GM13976 (cell line): Measurements from ENCODE around the gene LGR4.

Source experiments
- DNase-seq: peaks from one replicate; pipeline ENCODE4 v3.0.0; 2012; ENCODE audit warnings: low spot score
- in situ Hi-C: fragments of 300-500 bp; cut with MboI; formaldehyde crosslinking; loops from one replicate; pipeline ENCODE4 v1.12.0; 2022; ENCODE audit warnings: low sequenced_read_pairs, mixed read lengths, inconsistent platforms; ENCODE audit not compliant: unreplicated experiment
- TF ChIP-seq, protein P1 (sequence below): IDR thresholded peaks from 2 replicates; pipeline ENCODE4 v1.5.1; 2012; ENCODE audit warnings: borderline replicate concordance, mild to moderate bottlenecking; ENCODE audit not compliant: insufficient read depth; ENCODE audit errors: extremely low read depth, missing control alignments, control extremely low read depth

LGR4 gene

DNA sequence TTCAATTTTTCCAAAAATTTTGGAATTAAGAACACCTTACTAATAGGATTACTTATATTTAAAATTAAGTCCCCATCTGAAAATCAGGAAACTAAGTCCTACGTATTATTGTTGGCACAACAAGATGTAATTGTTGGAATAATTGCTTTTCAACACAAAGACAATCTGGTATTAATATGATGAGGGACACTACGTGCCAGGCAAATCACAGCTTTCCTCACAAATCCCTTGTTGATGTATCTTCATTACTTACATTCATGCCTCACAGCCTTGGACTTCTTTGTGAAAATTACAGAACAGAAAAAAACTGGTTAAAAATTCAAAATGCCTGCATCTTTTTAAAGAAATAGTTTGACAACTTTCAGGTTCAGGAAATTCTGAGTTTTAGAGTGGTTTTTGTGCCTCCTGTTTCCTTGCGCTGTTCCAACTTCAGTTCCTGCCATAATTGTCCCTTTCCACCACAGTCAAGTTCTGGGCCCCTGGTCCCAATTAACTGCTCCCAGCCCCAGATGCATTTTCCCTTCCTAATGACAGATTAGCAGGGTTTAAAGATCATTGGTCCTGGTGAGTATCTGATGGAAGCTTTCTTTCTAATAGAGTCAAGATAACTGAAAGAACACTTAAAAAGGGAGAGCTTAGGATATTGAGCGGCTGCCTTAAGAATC lies 86.3 kb downstream of the LGR4 start:
- TF ChIP-seq, protein P1, sequence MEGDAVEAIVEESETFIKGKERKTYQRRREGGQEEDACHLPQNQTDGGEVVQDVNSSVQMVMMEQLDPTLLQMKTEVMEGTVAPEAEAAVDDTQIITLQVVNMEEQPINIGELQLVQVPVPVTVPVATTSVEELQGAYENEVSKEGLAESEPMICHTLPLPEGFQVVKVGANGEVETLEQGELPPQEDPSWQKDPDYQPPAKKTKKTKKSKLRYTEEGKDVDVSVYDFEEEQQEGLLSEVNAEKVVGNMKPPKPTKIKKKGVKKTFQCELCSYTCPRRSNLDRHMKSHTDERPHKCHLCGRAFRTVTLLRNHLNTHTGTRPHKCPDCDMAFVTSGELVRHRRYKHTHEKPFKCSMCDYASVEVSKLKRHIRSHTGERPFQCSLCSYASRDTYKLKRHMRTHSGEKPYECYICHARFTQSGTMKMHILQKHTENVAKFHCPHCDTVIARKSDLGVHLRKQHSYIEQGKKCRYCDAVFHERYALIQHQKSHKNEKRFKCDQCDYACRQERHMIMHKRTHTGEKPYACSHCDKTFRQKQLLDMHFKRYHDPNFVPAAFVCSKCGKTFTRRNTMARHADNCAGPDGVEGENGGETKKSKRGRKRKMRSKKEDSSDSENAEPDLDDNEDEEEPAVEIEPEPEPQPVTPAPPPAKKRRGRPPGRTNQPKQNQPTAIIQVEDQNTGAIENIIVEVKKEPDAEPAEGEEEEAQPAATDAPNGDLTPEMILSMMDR: no peak
- in situ Hi-C loops: no loop called here
- no peak for DNase-seq

DNA sequence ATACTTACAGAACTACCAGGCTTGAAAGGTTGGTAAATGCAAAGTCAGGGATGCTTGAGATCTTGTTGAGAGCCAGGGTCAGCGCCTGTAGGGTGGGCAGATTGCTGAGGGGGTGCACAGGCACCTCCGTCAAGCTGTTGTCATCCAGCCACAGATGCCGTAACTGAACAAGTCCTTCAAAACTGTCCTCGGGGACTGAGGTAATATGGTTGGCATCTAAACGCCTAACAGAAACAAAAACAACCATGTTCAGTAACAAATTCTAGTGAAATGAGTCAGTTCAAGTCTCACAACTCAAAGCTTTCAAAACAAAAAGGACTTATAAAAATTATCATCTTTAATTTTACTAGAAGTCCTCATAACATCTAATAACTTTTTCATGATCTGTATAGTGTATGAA lies 87.3 kb downstream of the LGR4 start:
- DNase-seq: no peak
- TF ChIP-seq, protein P1: no peak
- in situ Hi-C loops: no loop called here

DNA sequence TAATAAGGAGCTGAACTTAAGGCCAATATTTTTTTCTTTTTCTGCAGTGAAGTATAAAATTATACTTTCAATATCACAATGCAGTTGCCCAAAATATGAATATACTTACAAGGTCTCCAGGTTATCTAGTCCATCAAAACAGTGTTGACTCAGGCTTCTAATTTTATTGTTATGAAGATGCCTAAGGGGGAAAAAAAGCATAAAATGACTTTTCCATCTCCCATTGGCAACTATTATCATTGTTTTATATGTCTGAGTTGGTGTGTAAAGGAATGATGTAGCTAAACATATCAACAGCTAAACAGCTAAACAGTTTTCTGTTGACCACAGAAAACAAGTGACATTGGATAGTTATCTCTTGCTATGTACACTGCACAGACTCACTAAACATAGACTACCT lies 88.4 kb downstream of the LGR4 start:
- TF ChIP-seq, protein P1: no peak
- in situ Hi-C loops: no loop called here
- DNase-seq: no peak

DNA sequence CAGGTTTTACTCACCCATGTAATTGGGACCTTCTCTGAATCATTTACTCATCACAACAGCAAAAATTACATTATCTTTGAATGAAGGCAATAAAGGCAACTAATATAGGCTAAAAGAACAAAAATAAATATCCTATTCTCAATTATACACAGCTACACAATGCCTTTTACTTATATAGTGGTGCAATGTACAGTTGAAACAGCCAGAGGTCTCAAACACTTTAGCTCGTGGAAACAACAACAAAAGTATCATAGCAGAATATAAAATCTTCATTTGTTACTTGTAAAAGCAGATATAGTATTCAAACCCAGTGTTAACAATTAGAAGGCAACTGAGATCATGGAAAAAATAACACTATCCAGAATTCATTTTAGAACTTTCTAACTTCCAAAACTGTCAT lies 88.9 kb downstream of the LGR4 start:
- no peak for DNase-seq
- in situ Hi-C loops: no loop called here
- TF ChIP-seq, protein P1: no peak

DNA sequence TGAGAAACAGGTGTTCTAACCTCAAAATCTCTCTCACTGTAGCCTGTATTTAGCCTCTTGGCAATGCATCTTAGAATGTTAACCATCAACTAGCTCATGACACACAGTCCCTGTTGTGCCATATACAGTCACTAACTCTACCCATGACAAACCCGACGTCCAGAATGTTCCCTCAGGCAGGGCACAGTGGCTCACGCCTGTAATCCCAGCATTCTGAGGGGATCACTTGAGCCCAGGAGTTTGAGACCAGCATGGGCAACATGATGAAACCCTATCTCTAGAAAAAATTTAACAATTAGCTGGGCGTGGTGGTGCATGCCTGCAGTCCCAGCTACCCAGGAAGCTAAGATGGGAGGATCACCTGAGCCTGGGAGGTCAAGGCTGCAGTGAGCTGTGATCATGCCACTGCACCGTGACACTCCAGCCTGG lies 91.3 kb downstream of the LGR4 start:
- TF ChIP-seq, protein P1: no peak
- no peak for DNase-seq
- in situ Hi-C loops: no loop called here

DNA sequence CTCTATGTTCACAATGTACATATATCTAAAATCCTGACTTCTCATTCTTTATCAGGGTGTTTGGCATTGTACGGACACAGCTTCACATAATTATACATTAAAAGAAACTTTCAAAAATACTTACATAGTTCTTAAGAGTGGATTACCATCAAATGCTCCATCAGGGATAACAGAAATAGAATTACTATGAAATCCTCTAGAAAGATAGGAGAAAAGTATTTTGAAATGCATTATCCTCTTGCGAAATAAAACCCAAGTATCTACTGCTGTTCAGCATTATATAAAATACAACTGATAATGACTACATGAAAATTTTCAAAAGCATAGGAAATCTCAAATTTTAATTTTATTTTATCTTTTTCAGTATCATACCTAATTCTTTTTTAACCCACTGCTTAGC lies 91.8 kb downstream of the LGR4 start:
- TF ChIP-seq, protein P1: no peak
- DNase-seq: no peak
- in situ Hi-C loops: no loop called here
